IMR-90 (cell line): Measurements from ENCODE around the gene TMEM61. TPM values are rescaled to one million over a fixed set of nuclear protein-coding genes. Genes with fewer than 3 reads are reported as not detected.
"Not testable (repeated sequence)": the region's sequence is repeated elsewhere in the genome, so short reads cannot be mapped to it uniquely, and the experiment has no call there.

ENCODE experiments used
- ATAC-seq: fragments of 200-7000 bp; cut with Tn5 transposase; 2 replicates; pipeline ENCODE4 v1.9.1; 2020; ENCODE audit warnings: low read depth, mild to moderate bottlenecking, moderate library complexity
- BruUV-seq: library from RNA; stranded (reverse); fragments of 400-500 nt; replicated peaks from 2 replicates; lab custom pipeline; 2021; lab: Mats Ljungman, UMichigan
- CTCF ChIA-PET: fragments of 300-600 bp; formaldehyde crosslinking; extraction: SDS; loops from one replicate; lab custom pipeline; 2021; ENCODE audit warnings: antibody characterized with exemption; lab: Yijun Ruan, JAX
- POLR2A ChIA-PET: fragments of 300-600 bp; sonication (Branson Sonifier 250); formaldehyde crosslinking; loops from one replicate; lab custom pipeline; 2022; ENCODE audit warnings: antibody characterized with exemption; ENCODE audit not compliant: unreplicated experiment; lab: Charles Lee
- DNase-seq: peaks from one replicate; pipeline ENCODE4 v3.0.0; 2013
- H2AFZ ChIP-seq: replicated peaks from 2 replicates; pipeline ENCODE3; 2013; ENCODE audit warnings: low read length, mild to moderate bottlenecking; ENCODE audit not compliant: poor library complexity
- H2AK5ac ChIP-seq: 2 replicates; pipeline ENCODE4 v1.6.1; 2013; ENCODE audit warnings: low read depth, low read length, inconsistent platforms
- H2AK9ac ChIP-seq: replicated peaks from 2 replicates; pipeline ENCODE3; 2013; ENCODE audit warnings: mild to moderate bottlenecking, low read depth, low read length, moderate library complexity; ENCODE audit not compliant: poor library complexity
- H2BK120ac ChIP-seq: 2 replicates; pipeline ENCODE4 v1.6.1; 2013; ENCODE audit warnings: low read depth, low read length, inconsistent platforms
- H2BK15ac ChIP-seq: 3 replicates; pipeline ENCODE4 v1.6.1; 2013; ENCODE audit warnings: low read depth, low read length, inconsistent platforms
- H2BK20ac ChIP-seq: 2 replicates; pipeline ENCODE4 v1.6.1; 2013; ENCODE audit warnings: low read depth, mild to moderate bottlenecking, inconsistent platforms, low read length, moderate library complexity
- H2BK5ac ChIP-seq: 2 replicates; pipeline ENCODE4 v1.6.1; 2013; ENCODE audit warnings: mild to moderate bottlenecking, low read depth, low read length, inconsistent platforms; ENCODE audit not compliant: poor library complexity, severe bottlenecking
- H3K14ac ChIP-seq: replicated peaks from 2 replicates; pipeline ENCODE4 v1.6.1; 2013; ENCODE audit warnings: low read depth, low read length, inconsistent platforms
- H3K18ac ChIP-seq: 2 replicates; pipeline ENCODE4 v1.6.1; 2013; ENCODE audit warnings: low read depth, low read length, control low read depth
- H3K23ac ChIP-seq: 2 replicates; pipeline ENCODE4 v1.6.1; 2013; ENCODE audit warnings: low read depth, low read length, inconsistent platforms
- H3K27ac ChIP-seq: 2 replicates; pipeline ENCODE4 v1.5.1; 2013; ENCODE audit warnings: mild to moderate bottlenecking, control low read depth, low read length; ENCODE audit not compliant: insufficient read depth
- H3K27me3 ChIP-seq: 2 replicates; pipeline ENCODE4 v1.6.1; 2013; ENCODE audit warnings: low read length; ENCODE audit not compliant: control insufficient read depth, insufficient read depth
- H3K36me3 ChIP-seq: 2 replicates; pipeline ENCODE4 v1.6.1; 2013; ENCODE audit warnings: low read length, mixed read lengths; ENCODE audit not compliant: control insufficient read depth, insufficient read depth
- H3K4ac ChIP-seq: 2 replicates; pipeline ENCODE4 v1.6.1; 2013; ENCODE audit warnings: low read depth, low read length, inconsistent platforms
- H3K4me1 ChIP-seq: 2 replicates; pipeline ENCODE4 v1.6.1; 2013; ENCODE audit warnings: low read length, mixed read lengths; ENCODE audit not compliant: control insufficient read depth, insufficient read depth
- H3K4me2 ChIP-seq: 2 replicates; pipeline ENCODE4 v1.6.1; 2013; ENCODE audit warnings: low read depth, mild to moderate bottlenecking, control low read depth, low read length, moderate library complexity
- H3K4me3 ChIP-seq: 2 replicates; pipeline ENCODE4 v1.5.1; 2013; ENCODE audit warnings: low read depth, mild to moderate bottlenecking, control low read depth, low read length, moderate library complexity; ENCODE audit not compliant: insufficient read depth
- H3K56ac ChIP-seq: 2 replicates; pipeline ENCODE4 v1.6.1; 2013; ENCODE audit warnings: low read length, inconsistent platforms; ENCODE audit not compliant: insufficient read depth; ENCODE audit errors: extremely low read depth
- H3K79me1 ChIP-seq, 2 experiments: 2 replicates each; pipeline ENCODE4 v1.6.1; 2013; ENCODE audit warnings: low read length in 2 of 2, inconsistent platforms in 1 of 2, low read depth in 1 of 2
- H3K9ac ChIP-seq: 2 replicates; pipeline ENCODE4 v1.6.1; 2013; ENCODE audit warnings: low read depth, low read length, control low read depth
- H3K9me1 ChIP-seq: 2 replicates; pipeline ENCODE4 v1.6.1; 2013; ENCODE audit warnings: low read length, inconsistent platforms; ENCODE audit not compliant: insufficient read depth
- H3K9me3 ChIP-seq: 2 replicates; pipeline ENCODE4 v1.6.1; 2013; ENCODE audit warnings: low read length; ENCODE audit not compliant: control insufficient read depth, insufficient read depth
- H4K20me1 ChIP-seq: 2 replicates; pipeline ENCODE4 v1.6.1; 2013; ENCODE audit warnings: low read length, inconsistent platforms; ENCODE audit not compliant: insufficient read depth
- H4K5ac ChIP-seq: 2 replicates; pipeline ENCODE4 v1.6.1; 2013; ENCODE audit warnings: mild to moderate bottlenecking, low read depth, low read length, control low read depth
- H4K8ac ChIP-seq, 2 experiments: 2 replicates each; pipeline ENCODE4 v1.6.1; 2013; ENCODE audit warnings: low read depth in 2 of 2, low read length in 2 of 2, control low read depth in 1 of 2, inconsistent platforms in 1 of 2
- H4K91ac ChIP-seq: 2 replicates; pipeline ENCODE4 v1.6.1; 2013; ENCODE audit warnings: low read depth, low read length, inconsistent platforms; ENCODE audit not compliant: insufficient read depth
- CHD1 ChIP-seq: IDR thresholded peaks from 2 replicates; pipeline ENCODE4 v1.6.1; 2012; ENCODE audit warnings: low read depth, low read length, improper control_type of control experiment
- WGBS, 2 experiments: methylation state at CpG; one replicate each; pipeline versions ENCODE4 v1.1.5 to v1.1.7; 2013; ENCODE audit warnings: missing lambda C conversion rate in 2 of 2; ENCODE audit not compliant: insufficient read length in 1 of 2; ENCODE audit errors: extremely low coverage in 2 of 2; 5-methylcytosine and 5-hydroxymethylcytosine counted together
- dilution Hi-C: fragments of 300-500 bp; cut with HindIII; formaldehyde crosslinking; loops from one replicate; pipeline ENCODE4 v1.14.3; 2018; ENCODE audit warnings: low sequenced_read_pairs; ENCODE audit not compliant: unreplicated experiment
- in situ Hi-C: fragments of 300-500 bp; cut with MboI; formaldehyde crosslinking; loops from 3 replicates; pipeline ENCODE4 v1.14.3; 2019; ENCODE audit warnings: low sequenced_read_pairs, inconsistent platforms, mixed read lengths
- intact Hi-C: fragments of 100-400 bp; cut with micrococcal nuclease; formaldehyde crosslinking; loops from 2 replicates; pipeline ENCODE4 v1.10.0; 2022
- polyA plus RNA-seq, 3 experiments: library from polyadenylated mRNA; depleted of rRNA; stranded (reverse); fragments of >200 nt; gene quantifications; 2 replicates each; pipeline ENCODE4 v1.2.3, GENCODE V29; 2012; ENCODE audit warnings: low replicate concordance in 1 of 3
- total RNA-seq: library from RNA; depleted of rRNA; stranded (reverse); fragments of >200 nt; gene quantifications from 2 replicates; pipeline ENCODE4 v1.2.3, GENCODE V29; 2012
- TF ChIP-seq, protein P1 (sequence below): fragments of 150-350 bp; IDR thresholded peaks from 2 replicates; pipeline ENCODE4 v1.6.1; 2017; ENCODE audit warnings: mild to moderate bottlenecking, antibody characterized with exemption, low read length, low read depth

The TMEM61 gene
- total and polyA plus RNA-seq, 2 of the 4 experiments (the other 2 are of a cell fraction): not detected

DNA sequence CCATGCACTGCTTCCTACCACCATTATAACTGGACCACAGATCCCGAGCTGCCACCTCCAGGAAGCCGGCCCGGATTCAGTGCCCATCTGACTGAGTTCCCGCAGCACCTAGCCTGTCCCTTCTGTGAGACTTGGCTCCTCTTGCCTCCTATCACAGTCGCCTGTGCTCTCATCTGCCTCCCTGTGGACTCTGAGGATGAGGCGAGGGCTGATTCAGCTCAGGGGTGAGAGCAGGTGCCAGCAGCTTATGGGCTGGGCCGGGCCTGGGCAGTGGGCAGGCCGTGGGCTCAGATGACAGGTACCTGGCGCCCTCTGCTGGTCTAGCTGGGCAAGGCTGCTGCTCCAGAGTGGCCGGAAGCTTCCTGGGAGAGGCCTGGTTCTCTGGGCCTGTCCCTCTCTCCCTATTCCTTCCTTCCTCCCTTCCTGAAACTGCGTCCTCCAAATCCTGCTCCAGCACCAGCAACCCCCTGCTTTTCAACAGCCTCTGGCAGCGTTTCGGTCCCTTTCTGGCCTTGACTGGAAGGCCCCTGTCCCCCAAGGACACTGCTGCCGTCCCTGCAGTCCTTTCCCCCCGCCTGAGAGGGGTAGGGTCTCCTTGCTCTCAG is 41.6 kb downstream of the TMEM61 start (continued):
- TF ChIP-seq, protein P1, sequence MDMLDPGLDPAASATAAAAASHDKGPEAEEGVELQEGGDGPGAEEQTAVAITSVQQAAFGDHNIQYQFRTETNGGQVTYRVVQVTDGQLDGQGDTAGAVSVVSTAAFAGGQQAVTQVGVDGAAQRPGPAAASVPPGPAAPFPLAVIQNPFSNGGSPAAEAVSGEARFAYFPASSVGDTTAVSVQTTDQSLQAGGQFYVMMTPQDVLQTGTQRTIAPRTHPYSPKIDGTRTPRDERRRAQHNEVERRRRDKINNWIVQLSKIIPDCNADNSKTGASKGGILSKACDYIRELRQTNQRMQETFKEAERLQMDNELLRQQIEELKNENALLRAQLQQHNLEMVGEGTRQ: 0 out of 2 replicates have a peak, but pooled peaks have one; percentile 10
- TF ChIP-seq CHD1: no peak

DNA sequence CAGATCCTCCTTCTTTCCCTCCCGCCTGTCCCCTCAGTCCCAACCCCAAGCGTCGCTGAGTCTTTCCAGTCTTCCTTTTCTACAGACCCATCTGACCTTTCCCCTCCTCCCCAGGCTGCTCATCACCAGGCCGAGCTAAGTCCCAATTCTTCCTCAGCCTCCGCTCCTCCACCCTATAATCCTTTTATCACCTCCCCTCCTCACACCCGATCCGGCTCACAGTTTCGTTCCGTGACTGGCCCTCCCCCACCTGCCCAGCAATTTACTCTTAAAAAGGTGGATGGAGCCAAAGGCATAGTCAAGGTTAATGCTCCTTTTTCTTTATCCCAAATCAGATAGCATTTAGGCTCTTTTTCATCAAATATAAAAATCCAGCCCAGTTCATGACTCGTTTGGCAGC is 43.7 kb downstream of the TMEM61 start:
- no CpG with 5 or more reads among the region's 10 CpGs for WGBS, 2 experiments
- H2AFZ ChIP-seq, H4K8ac ChIP-seq, H2AK9ac ChIP-seq, H3K4ac ChIP-seq, CTCF ChIA-PET, H2BK20ac ChIP-seq, H3K9ac ChIP-seq, DNase-seq, H4K20me1 ChIP-seq, intact Hi-C loops, H3K9me1 ChIP-seq, H2BK5ac ChIP-seq, H3K9me3 ChIP-seq, H3K18ac ChIP-seq, H3K4me3 ChIP-seq, H3K27ac ChIP-seq, POLR2A ChIA-PET, in situ Hi-C loops, H4K91ac ChIP-seq, BruUV-seq, H3K4me2 ChIP-seq, H3K14ac ChIP-seq, H2BK120ac ChIP-seq, H3K36me3 ChIP-seq, dilution Hi-C loops, H2AK5ac ChIP-seq, H2BK15ac ChIP-seq, ATAC-seq, H3K4me1 ChIP-seq, H3K79me1 ChIP-seq, H4K5ac ChIP-seq, H3K23ac ChIP-seq, H3K56ac ChIP-seq: not testable (repeated sequence)
- H3K27me3 ChIP-seq: peaks cover 20% of the 10 kb centered on the region

DNA sequence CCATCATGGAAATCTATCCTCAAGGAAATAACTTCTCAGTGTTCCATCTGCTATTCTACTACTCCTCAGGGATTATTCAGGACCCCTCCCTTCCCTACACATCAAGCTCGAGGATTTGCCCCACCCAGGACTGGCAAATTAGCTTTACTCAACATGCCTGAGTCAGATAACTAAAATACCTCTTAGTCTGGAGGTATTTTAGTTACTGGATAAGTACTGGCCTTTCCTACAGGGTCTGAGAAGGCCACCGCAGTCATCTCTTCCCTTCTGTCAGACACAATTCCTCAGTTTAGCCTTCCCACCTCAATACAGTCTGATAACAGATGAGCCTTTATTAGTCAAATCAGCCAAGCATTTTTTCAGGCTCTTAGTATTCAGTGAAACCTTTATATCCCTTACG is 46.3 kb downstream of the TMEM61 start:
- H3K56ac ChIP-seq, DNase-seq, H3K18ac ChIP-seq, H2BK15ac ChIP-seq, H3K4me2 ChIP-seq, H2AK5ac ChIP-seq, in situ Hi-C loops, ATAC-seq, H3K36me3 ChIP-seq, H3K27ac ChIP-seq, H4K8ac ChIP-seq, H2AFZ ChIP-seq, CTCF ChIA-PET, H3K4me3 ChIP-seq, H4K20me1 ChIP-seq, H3K9me3 ChIP-seq, POLR2A ChIA-PET, H3K79me1 ChIP-seq, H4K91ac ChIP-seq, H3K9me1 ChIP-seq, intact Hi-C loops, H2BK20ac ChIP-seq, H3K14ac ChIP-seq, H2BK120ac ChIP-seq, H2AK9ac ChIP-seq, H3K4me1 ChIP-seq, BruUV-seq, H3K23ac ChIP-seq, H4K5ac ChIP-seq, dilution Hi-C loops, H3K4ac ChIP-seq, H3K9ac ChIP-seq, H2BK5ac ChIP-seq: not testable (repeated sequence)
- no CpG with 5 or more reads among the region's 3 CpGs for WGBS, 2 experiments
- H3K27me3 ChIP-seq: peaks cover 20% of the 10 kb centered on the region
